HEK293 (cell line): Measurements from ENCODE around the gene POLL.

Experiments used
- CTCF ChIP-seq: fragments of 450-650 bp; formaldehyde crosslinking; IDR thresholded peaks from 2 replicates; pipeline ENCODE4 v1.5.1; 2016; ENCODE audit warnings: missing biosample characterization, missing genetic modification characterization
- ZNF324 ChIP-seq: fragments of 450-650 bp; formaldehyde crosslinking; IDR thresholded peaks from 2 replicates; pipeline ENCODE4 v1.5.1; 2016; ENCODE audit warnings: missing biosample characterization, missing genetic modification characterization

DNA sequence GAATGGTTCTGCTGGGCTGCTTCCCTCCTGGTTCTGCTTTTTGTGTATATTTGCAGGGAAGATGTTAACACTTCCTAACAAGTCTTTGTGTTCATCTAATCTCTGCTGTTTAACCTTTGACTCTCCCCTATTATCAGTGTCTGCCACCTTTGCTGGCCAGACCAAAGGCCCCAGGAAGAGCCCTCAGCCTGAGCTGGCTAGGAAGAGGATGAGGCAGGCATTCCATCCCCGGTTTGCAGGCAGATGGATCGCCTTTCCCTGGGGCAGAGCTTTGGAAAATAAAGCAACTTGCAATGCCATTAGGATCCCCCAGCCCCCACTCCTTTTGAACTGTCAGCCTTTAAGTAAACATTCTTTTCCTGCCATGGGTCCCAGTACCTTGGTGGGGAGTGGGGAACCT lies 19.1 kb upstream of the POLL start:
- TF ChIP-seq ZNF324: no peak
- TF ChIP-seq CTCF (tag by site-specific recombination): no peak
